SK-N-SH treated with all-trans-retinoic acid at 6 μM for 48 hours (cell line): ENCODE results near the gene C11orf97.

Source experiments
- ISL1 ChIP-seq: fragments of 250-450 bp; sonication (Bioruptor Pico); IDR thresholded peaks from 2 replicates; pipeline ENCODE4 v2.1.2; 2022; ENCODE audit warnings: mild to moderate bottlenecking, moderate library complexity
- PATZ1 ChIP-seq: fragments of 250-450 bp; sonication (Bioruptor Pico); IDR thresholded peaks from 2 replicates; pipeline ENCODE4 v1.8.0; 2020; ENCODE audit warnings: mild to moderate bottlenecking, moderate library complexity, borderline replicate concordance
- PPARA ChIP-seq: fragments of 250-450 bp; sonication (Bioruptor Pico); IDR thresholded peaks from 2 replicates; pipeline ENCODE4 v1.5.0; 2020; ENCODE audit warnings: mild to moderate bottlenecking, borderline replicate concordance
- RARB ChIP-seq: fragments of 250-450 bp; sonication (Bioruptor Pico); IDR thresholded peaks from 2 replicates; pipeline ENCODE4 v1.8.0; 2021; ENCODE audit warnings: mild to moderate bottlenecking, moderate library complexity
- SNAI2 ChIP-seq: fragments of 250-450 bp; sonication (Bioruptor Pico); IDR thresholded peaks from 2 replicates; pipeline ENCODE4 v1.5.0; 2020; ENCODE audit warnings: mild to moderate bottlenecking, moderate library complexity
- TSHZ2 ChIP-seq: fragments of 250-450 bp; sonication (Bioruptor Pico); IDR thresholded peaks from 2 replicates; pipeline ENCODE4 v1.5.0; 2020; ENCODE audit warnings: mild to moderate bottlenecking, moderate library complexity
- ZC3H10 ChIP-seq: fragments of 250-450 bp; sonication (Bioruptor Pico); IDR thresholded peaks from 2 replicates; pipeline ENCODE4 v1.5.1; 2021; ENCODE audit warnings: mild to moderate bottlenecking, moderate library complexity
- ZFP3 ChIP-seq: fragments of 250-450 bp; sonication (Bioruptor Pico); IDR thresholded peaks from 2 replicates; pipeline ENCODE4 v1.5.0; 2020; ENCODE audit warnings: mild to moderate bottlenecking, moderate library complexity

- TF ChIP-seq ISL1 (CRISPR knock-in tag): no peak
- TF ChIP-seq RARB (CRISPR knock-in tag): no peak
- no peak for TF ChIP-seq ZC3H10 (CRISPR knock-in tag)
- no peak for TF ChIP-seq PATZ1
- TF ChIP-seq TSHZ2 (CRISPR knock-in tag): no peak
- no peak for TF ChIP-seq ZFP3 (CRISPR knock-in tag)
- TF ChIP-seq SNAI2 (CRISPR knock-in tag): no peak
- no peak for TF ChIP-seq PPARA (CRISPR knock-in tag)
Observed at GRCh38 chr11:94524341-94524740, 12.1 kb downstream of the C11orf97 start.
